Medulla oblongata (tissue), 1 donor: ENCODE data around the gene HACD1.
"Not testable (repeated sequence)": the region's sequence is repeated elsewhere in the genome, so short reads cannot be mapped to it uniquely, and the experiment has no call there.

Experiments used
- DNase-seq: peaks from one replicate; pipeline ENCODE4 v3.0.0-alpha.2; 2015; ENCODE audit errors: extremely low spot score

HACD1 gene

DNA sequence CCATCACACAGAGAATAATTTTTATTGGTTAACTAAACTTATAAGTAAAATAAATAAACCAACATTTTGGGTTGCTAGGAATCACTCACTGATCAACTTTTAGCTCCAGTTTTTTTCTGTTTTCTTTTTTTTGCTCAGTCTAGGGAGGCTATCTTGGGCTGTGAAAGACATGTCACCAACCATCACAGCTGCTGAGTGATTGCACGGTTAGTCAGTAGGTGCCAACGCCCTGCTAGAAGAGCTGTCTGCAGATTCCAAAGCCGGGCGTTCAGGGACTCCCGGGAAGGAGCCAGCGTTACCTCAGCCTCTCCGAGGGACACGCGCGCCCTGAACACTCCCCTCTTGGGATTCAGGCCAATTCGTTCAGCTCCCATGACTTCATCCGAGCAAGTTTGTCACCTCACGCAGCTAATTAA lies 26.2 kb upstream of the HACD1 start:
- no peak for DNase-seq

DNA sequence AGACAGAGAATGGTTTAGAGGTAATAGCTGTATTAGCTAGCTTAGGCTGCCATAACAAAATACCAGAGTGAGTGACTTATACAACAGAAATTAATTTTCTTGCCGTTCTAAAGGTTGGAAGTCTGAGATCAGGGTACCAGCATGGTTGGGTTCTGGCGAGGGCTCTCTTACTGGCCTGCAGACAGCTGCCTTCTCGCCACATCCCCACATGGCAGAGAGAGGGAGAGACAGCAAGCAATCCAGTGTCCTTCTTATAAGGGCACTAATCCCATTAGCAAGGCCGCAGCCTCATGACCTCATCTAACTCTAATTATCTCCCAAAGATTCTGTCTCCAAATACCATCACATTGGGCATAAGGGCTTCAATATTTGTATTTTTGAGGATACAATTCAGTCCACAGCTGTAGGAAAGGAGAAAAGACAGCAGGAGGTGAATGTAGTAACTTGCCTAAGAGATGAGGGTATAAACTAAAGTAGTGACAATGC lies 23.2 kb upstream of the HACD1 start:
- no peak for DNase-seq

DNA sequence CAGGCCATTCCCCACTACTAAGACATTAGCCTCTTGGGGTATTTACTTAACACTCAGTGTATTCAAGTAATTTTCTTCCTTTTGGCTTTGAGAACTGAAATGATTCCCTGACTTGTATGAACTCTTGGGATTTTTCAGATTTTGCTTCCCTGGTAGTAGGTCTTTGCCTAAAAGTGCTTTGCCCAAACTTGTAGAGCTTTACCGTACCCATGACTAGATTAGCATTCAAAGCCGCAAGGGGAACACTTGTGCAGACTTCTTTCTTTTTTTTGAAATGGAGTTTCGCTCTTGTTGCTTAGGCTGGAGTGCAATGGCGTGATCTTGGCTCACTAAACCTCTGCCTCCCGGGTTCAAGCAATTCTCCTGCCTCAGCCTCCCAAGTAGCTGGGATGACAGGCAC lies 20.7 kb upstream of the HACD1 start:
- DNase-seq, result no peak

DNA sequence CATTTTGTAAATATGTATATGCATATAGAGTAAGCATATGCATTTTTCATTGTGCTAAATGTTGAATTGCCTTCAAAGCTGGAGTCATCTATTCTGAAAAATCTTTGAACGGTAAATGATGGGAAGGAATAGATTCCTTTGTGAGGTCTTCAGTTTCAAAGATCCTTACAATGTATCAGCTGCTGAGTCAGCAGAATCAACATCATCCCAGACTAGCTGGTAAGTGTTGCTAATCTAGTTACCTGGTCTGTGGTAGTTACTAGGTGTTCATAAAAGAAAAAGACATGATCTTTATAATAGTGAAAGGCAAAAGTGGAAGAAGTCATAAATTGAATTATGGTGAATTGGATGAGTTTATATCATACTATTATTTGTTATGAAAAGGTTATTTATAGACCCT lies 16.2 kb upstream of the HACD1 start:
- no peak for DNase-seq

DNA sequence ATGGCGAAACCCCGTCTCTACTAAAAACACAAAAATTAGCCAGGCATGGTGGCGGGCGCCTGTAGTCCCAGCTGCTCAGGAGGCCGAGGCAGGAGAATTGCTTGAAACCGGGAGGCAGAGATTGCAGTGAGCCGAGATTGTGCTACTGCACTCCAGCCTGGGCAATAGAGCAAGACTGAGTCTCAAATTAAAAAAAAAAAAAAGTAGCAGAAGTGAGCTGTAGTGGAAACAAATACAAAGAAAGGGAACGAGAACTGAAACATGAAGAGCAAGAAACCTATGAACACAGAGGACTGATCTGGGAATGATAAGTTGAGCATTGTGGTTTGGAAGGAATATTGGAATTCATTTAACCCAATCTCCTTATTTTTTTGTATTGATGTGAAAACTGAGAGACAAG lies 15.4 kb upstream of the HACD1 start:
- not testable (repeated sequence) for DNase-seq

DNA sequence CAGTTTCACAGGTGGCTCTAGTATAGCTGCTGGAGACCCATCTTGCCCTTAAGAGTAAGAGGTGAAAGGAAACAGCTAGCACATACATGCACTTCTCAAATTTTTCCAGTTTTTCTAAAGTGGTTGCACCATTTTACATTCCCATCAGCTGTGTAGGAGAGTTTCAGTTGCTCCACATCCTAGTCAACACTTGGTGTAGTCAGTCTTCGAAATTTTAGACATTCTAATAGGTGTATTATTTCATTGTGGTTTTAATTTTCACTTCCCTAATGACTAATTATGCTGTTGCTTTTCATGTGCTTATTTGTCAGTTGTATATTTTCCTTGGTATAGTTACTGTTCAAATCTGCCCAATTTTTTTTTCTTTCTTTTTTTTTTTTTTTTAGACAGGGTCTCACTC lies 9.5 kb upstream of the HACD1 start:
- DNase-seq, result no peak

DNA sequence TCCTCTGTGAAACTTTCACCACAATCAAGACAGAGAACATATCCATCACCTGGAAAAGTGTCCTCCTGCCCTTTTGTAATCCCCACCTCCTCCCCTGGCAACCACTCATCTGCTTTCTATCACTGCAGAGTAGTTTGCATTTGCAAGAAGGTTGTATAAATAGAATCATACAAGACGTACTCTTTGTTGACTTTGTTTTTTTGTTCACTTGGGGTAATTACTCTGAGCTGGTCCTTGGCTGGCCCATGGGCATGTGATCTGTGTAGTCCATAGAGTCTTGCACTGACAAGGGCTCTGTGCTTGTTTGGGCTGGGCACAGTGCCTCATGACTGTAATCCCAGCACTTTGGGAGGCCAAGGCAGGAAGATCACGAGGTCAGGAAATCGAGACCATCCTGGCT lies 7.8 kb upstream of the HACD1 start:
- DNase-seq, result no peak

DNA sequence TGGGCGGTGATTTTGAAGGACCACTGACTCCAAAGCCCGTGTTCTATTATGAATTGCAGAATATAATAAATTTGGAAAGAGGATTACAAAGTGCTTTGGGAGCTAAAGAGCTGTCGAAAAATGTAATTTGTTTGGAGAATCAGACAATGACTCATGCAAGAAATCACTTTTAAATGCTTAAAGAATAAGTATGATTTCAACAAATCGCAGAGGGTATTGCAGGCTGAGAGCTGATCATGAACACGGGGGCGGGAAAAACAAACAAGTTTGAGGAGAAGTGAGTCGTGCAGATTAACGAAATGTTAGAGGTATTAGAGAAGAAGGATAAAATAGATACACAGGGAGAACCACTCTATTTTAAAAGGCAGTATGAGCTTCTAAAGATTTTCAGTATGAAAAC lies 4.9 kb upstream of the HACD1 start:
- DNase-seq, result no peak

DNA sequence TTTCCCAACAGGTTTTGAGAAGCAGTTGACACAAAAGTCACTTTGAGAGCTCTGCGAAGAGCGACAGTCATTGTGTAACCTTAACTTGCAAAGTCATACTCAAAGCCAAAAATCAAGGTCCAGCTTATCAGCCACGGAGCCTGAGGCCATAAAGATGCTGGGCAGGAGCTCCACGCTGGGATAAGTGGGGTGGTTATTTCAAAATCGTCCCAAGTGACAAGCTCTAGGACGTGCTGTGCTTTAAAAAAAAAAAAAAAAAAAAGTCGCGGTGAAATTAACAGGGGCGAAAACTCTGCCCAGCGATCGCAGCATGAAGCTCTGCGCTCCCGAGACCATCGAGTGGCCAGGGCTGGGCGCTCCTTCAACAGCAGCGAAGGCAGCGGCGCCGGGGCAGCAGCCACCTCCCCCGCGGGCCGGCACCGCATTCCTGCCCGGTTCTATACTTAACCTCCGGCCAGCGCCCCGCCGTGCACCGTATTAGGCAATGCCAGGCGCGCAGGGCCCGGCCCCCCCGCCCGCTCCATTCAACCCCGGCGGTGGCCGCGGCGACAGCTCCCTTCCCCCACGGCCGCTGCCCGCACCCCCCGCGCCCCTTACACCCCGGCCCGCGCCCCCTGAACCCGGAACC lies 657 bp downstream of the HACD1 start:
- DNase-seq, result peak; percentile 24

DNA sequence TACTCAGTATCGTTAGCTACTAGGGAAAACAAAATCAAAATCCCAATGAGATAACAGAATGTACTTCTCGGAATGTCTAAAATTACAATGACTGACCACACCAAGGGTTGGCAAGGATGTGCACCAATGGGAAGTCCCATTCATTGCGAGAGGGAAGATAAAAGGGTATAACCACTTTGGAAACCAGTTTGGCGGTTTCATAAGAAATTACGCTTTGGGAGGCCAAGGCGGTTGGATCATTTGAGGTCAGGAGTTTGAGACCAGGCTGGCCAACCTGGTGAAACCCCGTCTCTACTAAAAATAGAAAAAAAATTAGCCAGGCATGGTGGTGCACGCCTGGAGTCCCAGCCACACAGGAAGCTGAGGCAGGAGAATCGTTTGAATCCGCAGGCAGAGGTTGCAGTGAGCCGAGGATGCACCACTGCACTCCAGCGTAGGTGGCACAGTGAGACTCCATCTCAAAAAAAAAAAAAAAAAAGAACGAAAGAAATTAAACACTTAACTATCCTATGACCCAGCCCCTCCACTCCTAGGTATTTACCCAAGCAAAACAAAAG lies 7.6 kb downstream of the HACD1 start:
- no peak for DNase-seq

DNA sequence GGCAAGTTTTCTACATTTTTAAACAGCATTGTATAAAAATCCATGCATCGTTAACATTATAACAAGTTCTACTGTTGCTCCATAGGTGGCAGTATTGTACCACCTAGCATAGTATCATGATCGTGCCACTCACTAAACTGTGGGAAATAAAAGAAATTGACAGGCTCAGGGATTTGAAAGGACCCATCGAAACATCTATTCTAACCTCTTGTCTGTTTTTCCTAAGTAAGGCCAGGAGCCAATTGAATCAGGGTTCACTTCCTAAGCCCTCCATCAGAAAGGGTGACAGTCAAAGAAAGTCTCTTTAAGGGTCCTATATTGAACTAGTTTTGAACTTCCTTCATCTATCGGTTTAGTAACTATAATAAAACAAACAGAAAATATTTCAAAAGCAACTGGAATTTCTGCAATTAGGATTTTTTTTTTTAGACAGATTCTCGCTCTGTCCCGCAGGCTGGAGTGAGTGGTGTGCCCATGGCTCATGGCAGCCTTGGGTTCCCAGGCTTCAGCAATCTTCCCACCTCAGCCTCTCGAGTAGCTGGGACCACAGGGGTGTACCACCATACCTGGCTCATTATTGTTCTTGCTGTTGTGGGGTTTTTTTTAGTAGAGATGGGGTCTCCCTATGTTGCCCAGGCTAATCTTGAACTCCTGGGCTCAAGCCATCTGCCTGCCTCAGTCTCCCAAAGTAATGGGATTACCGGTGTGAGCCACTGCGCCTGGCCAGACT lies 9.4 kb downstream of the HACD1 start:
- DNase-seq, result peak; percentile 74

DNA sequence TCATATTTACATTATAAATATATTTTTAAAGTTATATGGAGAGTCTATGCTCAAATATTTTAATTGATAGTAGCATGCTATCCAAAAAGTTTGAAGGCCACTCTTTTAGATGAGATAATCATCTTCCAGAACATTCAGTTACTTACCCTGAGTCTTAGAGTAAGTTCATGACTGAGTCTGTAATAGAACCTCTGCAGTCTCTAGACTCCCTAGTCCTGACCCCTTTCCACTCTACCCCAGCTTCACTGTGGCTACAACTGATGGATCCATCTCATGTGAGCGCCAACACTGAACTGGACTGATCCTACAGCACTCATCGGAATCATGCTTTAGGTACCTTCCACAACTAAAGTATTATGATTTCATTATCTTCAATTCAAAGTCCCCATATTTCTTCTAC lies 10.1 kb downstream of the HACD1 start:
- no peak for DNase-seq

DNA sequence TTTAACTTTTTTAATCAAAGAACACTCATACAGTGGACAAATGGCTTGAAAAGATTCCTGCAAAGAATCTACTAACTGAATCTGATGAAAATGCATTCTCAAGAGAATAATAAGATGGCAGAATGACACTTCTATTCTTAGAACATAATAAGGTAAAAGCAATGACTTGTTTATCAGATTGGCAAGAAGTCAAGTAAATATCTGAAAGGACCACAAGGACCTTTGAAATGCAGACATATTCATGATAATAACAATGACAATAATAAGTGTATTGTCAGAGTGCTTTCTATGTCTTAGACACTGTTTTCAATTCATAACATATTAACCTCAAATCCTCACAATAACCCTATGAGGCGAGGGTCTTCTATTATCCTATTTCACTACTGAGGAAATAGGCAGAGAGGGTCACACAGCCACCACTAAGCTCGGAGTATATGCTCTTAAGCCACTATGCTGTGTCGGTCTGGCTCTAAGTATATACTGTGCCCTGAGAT lies 10.6 kb downstream of the HACD1 start:
- DNase-seq, result no peak

DNA sequence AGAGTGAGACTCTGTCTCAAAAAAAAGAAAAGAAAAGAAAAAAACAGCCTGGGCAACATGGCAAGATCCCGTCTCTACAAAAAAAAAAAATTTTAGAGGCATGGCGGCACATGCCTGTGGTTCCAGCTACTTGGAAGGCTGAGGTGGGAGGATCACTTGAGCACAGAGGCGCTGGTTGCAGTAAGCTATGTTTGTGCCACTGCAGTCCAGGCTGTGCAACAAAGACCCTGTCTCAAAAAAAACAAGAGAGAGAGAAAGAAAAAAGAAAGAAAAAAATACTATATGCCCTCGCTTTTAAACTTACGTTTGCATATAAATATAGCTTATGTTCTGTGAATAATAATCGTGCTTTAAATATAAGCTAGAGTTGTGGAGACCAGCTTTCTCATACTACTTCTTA lies 11.2 kb downstream of the HACD1 start:
- DNase-seq, result no peak

DNA sequence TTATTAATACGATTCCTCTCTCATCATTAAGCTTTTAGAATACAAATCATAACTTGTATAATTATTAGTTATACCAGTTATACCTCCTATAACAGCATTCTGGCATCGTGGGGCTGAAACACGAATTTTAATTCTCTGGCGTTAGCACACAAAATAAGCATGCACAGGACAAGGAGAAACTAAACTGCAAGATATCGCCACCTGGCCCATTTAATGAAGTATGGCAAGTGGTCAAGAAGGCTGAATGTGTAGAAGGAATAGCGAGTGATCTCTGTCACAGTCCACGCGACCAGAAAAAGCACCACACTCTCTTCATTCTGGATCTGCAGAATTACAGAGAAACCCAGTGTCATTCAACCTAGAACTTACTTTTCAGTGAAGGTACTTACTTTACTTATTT lies 18.1 kb downstream of the HACD1 start:
- DNase-seq, result no peak

DNA sequence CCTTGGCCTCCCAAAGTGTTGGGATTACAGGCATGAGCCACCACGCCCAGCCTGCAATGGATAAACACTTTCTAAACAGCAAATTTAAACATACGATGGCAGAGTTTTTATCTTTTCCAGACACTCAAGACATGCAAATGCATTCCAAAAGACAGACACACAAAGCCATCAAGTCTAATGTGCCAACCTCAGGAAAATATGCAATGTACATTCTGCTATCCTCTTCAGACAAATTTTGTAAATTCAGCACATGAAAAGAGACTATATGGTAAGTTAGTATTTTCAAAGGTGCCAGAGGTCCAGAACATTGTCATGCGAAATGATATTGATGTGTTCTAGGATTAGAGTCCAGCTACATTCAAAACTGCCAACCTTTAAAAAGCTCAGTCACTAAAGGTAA lies 19.8 kb downstream of the HACD1 start:
- no peak for DNase-seq

DNA sequence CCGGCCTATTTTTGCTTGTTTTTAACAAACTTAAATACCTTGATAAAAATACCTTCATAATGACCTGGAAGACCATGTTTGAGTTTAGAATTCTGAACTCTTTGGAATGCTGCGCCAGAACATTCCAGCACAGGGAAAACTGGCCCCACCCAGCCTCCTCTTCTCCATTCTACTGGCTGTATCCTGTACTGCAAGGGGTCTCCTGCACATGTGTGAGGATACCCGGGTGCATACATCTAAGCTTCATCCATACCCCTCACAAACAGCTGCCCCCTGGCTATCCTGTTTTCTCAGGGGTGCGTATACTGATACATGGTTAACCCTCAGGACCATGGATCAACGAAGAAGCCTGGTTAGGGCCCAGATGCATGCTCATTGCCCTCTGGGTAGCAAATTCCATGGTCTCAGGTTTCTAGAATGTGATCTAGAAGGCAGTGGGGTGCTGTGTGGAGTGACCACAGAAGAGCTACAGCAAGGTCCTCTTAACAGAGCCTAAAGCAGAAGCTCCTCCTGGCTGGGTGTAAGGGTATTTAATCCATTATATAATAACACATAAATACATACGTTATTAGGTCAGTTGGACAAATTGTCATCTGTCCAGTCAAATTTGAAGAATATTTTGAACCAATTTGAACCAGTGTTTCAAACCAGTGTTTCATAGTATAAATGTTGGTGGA lies 26.1 kb downstream of the HACD1 start:
- no peak for DNase-seq

DNA sequence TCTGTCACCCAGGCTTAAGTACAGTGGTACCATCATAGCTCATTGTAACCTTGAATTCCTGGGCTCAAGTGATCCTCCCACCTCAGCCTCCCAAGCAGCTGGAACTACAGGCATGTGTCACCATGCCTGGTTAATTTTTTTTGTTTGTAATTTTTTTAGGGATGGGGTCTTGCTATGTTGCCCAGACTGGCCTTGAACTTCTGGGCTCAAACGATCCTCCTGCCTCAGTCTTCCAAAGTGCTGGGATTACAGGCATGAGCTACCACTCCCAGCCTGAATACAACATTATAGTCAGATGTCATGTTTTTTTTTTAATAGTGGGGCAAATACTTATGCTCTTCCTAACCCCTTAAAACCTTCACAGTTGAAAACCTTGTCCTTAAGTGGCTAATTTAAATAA lies 27.9 kb downstream of the HACD1 start:
- DNase-seq, result not testable (repeated sequence)

DNA sequence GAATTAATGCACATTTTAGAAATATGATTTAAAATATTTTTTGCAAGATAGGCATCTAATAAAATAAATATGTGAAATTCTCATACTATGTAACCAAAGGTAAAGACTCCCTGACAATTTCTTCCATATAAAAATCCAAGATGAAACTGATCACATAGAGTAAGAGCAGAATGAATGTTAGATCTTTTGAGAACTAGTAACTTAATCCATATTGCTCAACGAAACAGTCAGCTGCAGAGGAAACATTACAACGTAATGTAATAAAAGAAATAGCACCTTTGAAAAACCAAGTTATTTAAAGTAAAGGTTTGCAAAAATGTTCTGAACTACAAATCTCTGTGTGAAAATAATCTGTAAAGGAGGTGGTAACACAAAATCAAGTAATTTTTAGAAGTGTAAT lies 28.8 kb downstream of the HACD1 start:
- DNase-seq, result no peak

DNA sequence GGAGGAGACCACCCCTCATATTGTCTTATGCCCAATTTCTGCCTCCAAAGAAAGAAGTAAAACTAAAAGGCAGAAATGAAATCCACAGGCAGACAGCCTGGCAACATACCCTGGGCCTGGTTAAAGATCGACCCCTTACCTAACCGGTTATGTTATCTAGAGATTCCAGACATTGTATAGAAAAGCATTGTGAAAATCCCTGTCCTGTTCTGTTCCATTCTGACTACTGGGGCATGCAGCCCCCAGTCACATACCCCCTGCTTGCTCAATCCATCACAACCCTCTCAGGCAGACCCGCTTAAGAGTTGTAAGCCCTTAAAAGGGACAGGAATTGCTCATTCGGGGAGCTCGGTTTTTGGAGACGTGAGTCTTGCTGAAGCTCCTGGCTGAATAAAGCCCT lies 29.9 kb downstream of the HACD1 start:
- not testable (repeated sequence) for DNase-seq

DNA sequence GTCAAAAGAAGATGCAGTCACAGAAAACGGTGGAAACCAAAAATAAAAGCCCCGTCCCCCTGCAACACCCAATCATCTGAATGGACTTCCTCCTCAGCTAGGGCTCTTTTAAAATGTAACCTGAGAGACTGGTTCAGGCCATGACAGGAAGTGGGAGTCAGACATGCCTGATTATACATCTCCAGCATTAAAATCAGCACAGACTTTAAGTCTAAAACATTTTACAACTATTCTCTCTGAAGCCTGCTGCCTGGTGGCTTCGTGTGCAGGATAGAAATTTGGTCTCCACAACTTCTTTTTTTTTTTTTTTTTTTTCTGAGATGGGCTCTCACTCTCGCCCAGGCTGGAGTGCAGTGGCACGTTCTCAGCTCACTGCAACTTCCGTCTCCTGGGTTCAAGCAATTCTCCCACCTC lies 30.3 kb downstream of the HACD1 start:
- no peak for DNase-seq

DNA sequence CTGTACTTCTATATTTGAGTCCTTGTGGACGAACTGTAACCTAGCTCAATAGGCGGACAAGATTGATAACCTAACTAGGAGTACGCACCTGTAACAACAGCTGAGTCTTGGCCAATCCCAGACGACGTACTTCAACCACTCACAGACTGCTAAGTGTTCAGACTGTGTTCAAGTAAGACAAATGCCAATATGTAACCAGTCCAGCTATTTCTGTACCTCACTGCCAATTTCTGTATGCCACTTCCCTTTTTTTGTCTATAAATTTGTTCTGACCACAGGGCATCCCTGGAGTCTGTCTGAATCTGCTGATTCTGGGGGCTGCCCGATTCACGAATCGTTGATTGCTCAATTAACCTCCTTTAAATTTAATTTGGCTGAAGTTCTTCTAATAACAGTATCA lies 32.2 kb downstream of the HACD1 start:
- DNase-seq, result no peak

DNA sequence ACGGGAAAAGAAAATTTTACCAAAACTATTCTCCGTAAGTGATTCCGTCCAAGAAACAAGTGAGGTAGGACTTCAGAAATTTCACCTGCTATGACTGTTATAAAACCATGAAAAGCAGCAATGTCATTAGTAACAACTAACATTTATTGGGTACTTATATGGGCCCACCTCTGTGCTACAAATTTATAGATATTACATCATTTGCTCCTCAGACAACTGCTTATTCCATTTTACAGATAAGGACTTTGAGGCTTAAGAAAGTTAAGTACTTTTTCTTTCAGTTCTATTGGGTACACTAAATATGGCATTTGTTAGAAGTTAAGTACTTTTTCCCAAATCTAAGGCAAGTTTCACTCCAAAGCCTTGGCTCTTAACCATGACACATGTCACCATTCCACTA lies 36.3 kb downstream of the HACD1 start:
- no peak for DNase-seq
